Measurements from ENCODE around the gene MAML3. TPM values are rescaled to one million over a fixed set of nuclear protein-coding genes. Genes with fewer than 3 reads are reported as not detected.

MAML3 gene
- total RNA-seq, 1 experiment from 2014 or later = 0.06 TPM

GRCh38 chr4:139734875-139735380, 419.1 kb downstream of the MAML3 start:
- peak; percentile 38 for DNase-seq (ENCODE audit: low read depth)

- DNase-seq (ENCODE audit: low read depth) = no peak
These were observed 419.6 kb downstream of the MAML3 start for GRCh38 chr4:139734201-139734874.

- DNase-seq (ENCODE audit: low read depth) = no peak
These were observed 420.9 kb downstream of the MAML3 start for GRCh38 chr4:139732991-139733570.

- no peak for DNase-seq (ENCODE audit: low read depth)
These were observed 425.1 kb downstream of the MAML3 start for GRCh38 chr4:139728840-139729239.

GRCh38 chr4:139728146-139728545, 425.8 kb downstream of the MAML3 start:
- DNase-seq (ENCODE audit: low read depth) = no peak

GRCh38 chr4:139726615-139727014, 427.4 kb downstream of the MAML3 start:
- DNase-seq (ENCODE audit: low read depth) = no peak

GRCh38 chr4:139725236-139725635, 428.7 kb downstream of the MAML3 start:
- peak; percentile 39 for DNase-seq (ENCODE audit: low read depth)

- DNase-seq (ENCODE audit: low read depth) = no peak
These were observed 432.2 kb downstream of the MAML3 start for GRCh38 chr4:139721789-139722188.

- DNase-seq (ENCODE audit: low read depth) = no peak
These were observed 433.2 kb downstream of the MAML3 start for GRCh38 chr4:139720806-139721205.

- DNase-seq (ENCODE audit: low read depth) = no peak
These were observed 434.4 kb downstream of the MAML3 start for GRCh38 chr4:139719381-139720101.

GRCh38 chr4:139718833-139719232, 435.2 kb downstream of the MAML3 start:
- no peak for DNase-seq (ENCODE audit: low read depth)

- no peak for DNase-seq (ENCODE audit: low read depth)
These were observed 435.6 kb downstream of the MAML3 start for GRCh38 chr4:139718358-139718757.

GRCh38 chr4:139715746-139716391, 438.1 kb downstream of the MAML3 start:
- no peak for DNase-seq (ENCODE audit: low read depth)

- DNase-seq (ENCODE audit: low read depth) = no peak
These were observed 441.1 kb downstream of the MAML3 start for GRCh38 chr4:139712882-139713281.

GRCh38 chr4:139711461-139711860, 442.5 kb downstream of the MAML3 start:
- DNase-seq (ENCODE audit: low read depth) = no peak

GRCh38 chr4:139710073-139710472, 443.9 kb downstream of the MAML3 start:
- DNase-seq (ENCODE audit: low read depth) = no peak

- DNase-seq (ENCODE audit: low read depth) = no peak
These were observed 444.3 kb downstream of the MAML3 start for GRCh38 chr4:139709660-139710059.

GRCh38 chr4:139704915-139705485, 449.0 kb downstream of the MAML3 start:
- no peak for DNase-seq (ENCODE audit: low read depth)

- DNase-seq (ENCODE audit: low read depth) = no peak
These were observed 453.4 kb downstream of the MAML3 start for GRCh38 chr4:139700568-139700967.

- DNase-seq (ENCODE audit: low read depth) = peak; percentile 1
These were observed 455.6 kb downstream of the MAML3 start for GRCh38 chr4:139698167-139698925.

- DNase-seq (ENCODE audit: low read depth) = no peak
These were observed 457.5 kb downstream of the MAML3 start for GRCh38 chr4:139696491-139696890.

All from LHCN-M2 (cell line).